HCT116 (cell line): ENCODE data around the gene DOC2A. TPM values are rescaled to one million over a fixed set of nuclear protein-coding genes. Genes with fewer than 3 reads are reported as not detected.

Experiments used
- ATAC-seq: fragments of 200-7000 bp; cut with Tn5 transposase; 2 replicates; pipeline ENCODE4 v1.9.1; 2020; ENCODE audit warnings: mild to moderate bottlenecking, moderate library complexity
- BruUV-seq: library from RNA; stranded (reverse); fragments of 400-500 nt; replicated peaks from 2 replicates; lab custom pipeline; 2021; lab: Mats Ljungman, UMichigan
- CTCF ChIA-PET: fragments of 300-600 bp; sonication (Branson Sonifier 250); formaldehyde crosslinking; loops from one replicate; lab custom pipeline; 2021; ENCODE audit warnings: antibody characterized with exemption; lab: Charles Lee
- POLR2A ChIA-PET: fragments of 300-600, 350-600 bp; sonication (Branson Sonifier 250); formaldehyde crosslinking; loops from one replicate; lab custom pipeline; 2021; ENCODE audit warnings: antibody characterized with exemption; lab: Charles Lee
- RAD21 ChIA-PET, 2 experiments: fragments of 300-600 bp; sonication (Branson Sonifier 250); formaldehyde crosslinking; loops; one replicate each; lab custom pipeline; 2023; ENCODE audit warnings: low total read pairs in 2 of 2; ENCODE audit not compliant: uncharacterized antibody in 2 of 2, unreplicated experiment in 2 of 2, low non-redundant PET in 1 of 2; lab: Charles Lee
- DNase-seq: peaks from one replicate; pipeline ENCODE4 v3.0.0-alpha.2; 2010; ENCODE audit warnings: low read depth, low spot score
- H2AFZ ChIP-seq: fragments of 200-600 bp; shearing (Covaris generic), sonication (generic); 2 replicates; pipeline ENCODE4 v1.6.1; 2017; ENCODE audit warnings: low read depth, mixed run types, mixed read lengths, antibody characterized with exemption, low read length; ENCODE audit not compliant: poor library complexity, severe bottlenecking
- H3K27ac ChIP-seq: 2 replicates; pipeline ENCODE4 v1.5.1; 2012; ENCODE audit warnings: low read depth, low read length
- H3K27me3 ChIP-seq: fragments of 200-600 bp; sonication (generic); 2 replicates; pipeline ENCODE4 v1.6.1; 2016; ENCODE audit warnings: mixed run types, low read length, mixed read lengths; ENCODE audit not compliant: insufficient read depth
- H3K36me3 ChIP-seq, 2 experiments: fragments of 200-500 bp in 1 of 2; fragments of 200-600 bp in 1 of 2; sonication (Bioruptor generic) in 1 of 2; sonication (generic) in 1 of 2; 2 replicates each; pipeline versions ENCODE4 v1.5.1 to v1.6.1; 2014 to 2016; ENCODE audit warnings: low read length in 2 of 2, inconsistent platforms in 1 of 2, mixed read lengths in 1 of 2, mixed run types in 1 of 2; ENCODE audit not compliant: insufficient read depth in 2 of 2, control insufficient read depth in 1 of 2
- H3K4me1 ChIP-seq, 2 experiments: fragments of 200-600 bp in 1 of 2; sonication (generic) in 1 of 2; 2 replicates each; pipeline versions ENCODE4 v1.5.1 to v1.6.1; 2012 to 2017; ENCODE audit warnings: low read length in 2 of 2, inconsistent platforms in 1 of 2, mild to moderate bottlenecking in 1 of 2, mixed read lengths in 1 of 2, mixed run types in 1 of 2, moderate library complexity in 1 of 2; ENCODE audit not compliant: insufficient read depth in 2 of 2, control insufficient read depth in 1 of 2
- H3K4me2 ChIP-seq: fragments of 200-600 bp; sonication (generic); 2 replicates; pipeline ENCODE4 v1.6.1; 2017; ENCODE audit warnings: mixed run types, low read length, mixed read lengths
- H3K4me3 ChIP-seq, 2 experiments: fragments of 200-600 bp in 1 of 2; sonication (generic) in 1 of 2; replicated peaks in 1 of 2; 2 replicates each; pipeline ENCODE4 v1.5.1; 2011 to 2016; ENCODE audit warnings: low read length in 2 of 2, control low read depth in 1 of 2, low read depth in 1 of 2, mild to moderate bottlenecking in 1 of 2, mixed read lengths in 1 of 2, mixed run types in 1 of 2
- H3K79me2 ChIP-seq: fragments of 200-600 bp; sonication (generic); 2 replicates; pipeline ENCODE4 v1.6.1; 2017; ENCODE audit warnings: mild to moderate bottlenecking, mixed run types, low read length, moderate library complexity, mixed read lengths; ENCODE audit not compliant: insufficient read depth
- H3K9ac ChIP-seq: fragments of 200-600 bp; sonication (generic); 2 replicates; pipeline ENCODE4 v1.6.1; 2016; ENCODE audit warnings: low read length, mixed read lengths
- H3K9me2 ChIP-seq: fragments of 200-600 bp; sonication (generic), shearing (Covaris generic); 2 replicates; pipeline ENCODE4 v1.6.1; 2017; ENCODE audit warnings: mixed run types, mild to moderate bottlenecking, moderate library complexity; ENCODE audit not compliant: insufficient read depth
- H3K9me3 ChIP-seq, 2 experiments: fragments of 200-500 bp in 1 of 2; fragments of 200-600 bp in 1 of 2; sonication (Bioruptor generic) in 1 of 2; sonication (generic) in 1 of 2; 2 replicates each; pipeline ENCODE4 v1.6.1; 2014 to 2017; ENCODE audit warnings: low read length in 2 of 2, mixed read lengths in 2 of 2, inconsistent platforms in 1 of 2, low read depth in 1 of 2, mild to moderate bottlenecking in 1 of 2, mixed run types in 1 of 2, moderate library complexity in 1 of 2; ENCODE audit not compliant: control insufficient read depth in 1 of 2, insufficient read depth in 1 of 2
- H4K20me1 ChIP-seq: fragments of 200-600 bp; sonication (generic), shearing (Covaris generic); 2 replicates; pipeline ENCODE4 v1.6.1; 2017; ENCODE audit warnings: mixed run types, mild to moderate bottlenecking, moderate library complexity; ENCODE audit not compliant: insufficient read depth
- CEBPB ChIP-seq: IDR thresholded peaks from 2 replicates; pipeline ENCODE4 v1.6.1; 2012; ENCODE audit warnings: low read depth
- ELF1 ChIP-seq: IDR thresholded peaks from 2 replicates; pipeline ENCODE4 v1.6.1; 2012; ENCODE audit warnings: low read depth, borderline replicate concordance
- EZH2 ChIP-seq: fragments of 200-600 bp; sonication (generic); IDR thresholded peaks from 2 replicates; pipeline ENCODE4 v1.6.1; 2017; ENCODE audit warnings: antibody characterized with exemption, mixed run types
- FOSL1 ChIP-seq: IDR thresholded peaks from 2 replicates; pipeline ENCODE4 v1.6.1; 2012; ENCODE audit warnings: low read depth
- JUND ChIP-seq: IDR thresholded peaks from 2 replicates; pipeline ENCODE4 v1.6.1; 2012
- MAX ChIP-seq: IDR thresholded peaks from 2 replicates; pipeline ENCODE4 v1.6.1; 2012
- POLR2A ChIP-seq: IDR thresholded peaks from 2 replicates; pipeline ENCODE4 v1.7.0; 2011; ENCODE audit warnings: borderline replicate concordance; ENCODE audit not compliant: insufficient read depth, insufficient read length; ENCODE audit errors: extremely low read depth
- POLR2AphosphoS5 ChIP-seq: IDR thresholded peaks from 2 replicates; pipeline ENCODE4 v1.6.1; 2011; ENCODE audit warnings: mild to moderate bottlenecking, low read depth, low read length, moderate library complexity
- RAD21 ChIP-seq: IDR thresholded peaks from 2 replicates; pipeline ENCODE4 v1.6.1; 2012; ENCODE audit warnings: low read depth, mild to moderate bottlenecking
- SIN3A ChIP-seq: IDR thresholded peaks from 2 replicates; pipeline ENCODE4 v1.6.1; 2012; ENCODE audit warnings: low read depth
- SP1 ChIP-seq: IDR thresholded peaks from 2 replicates; pipeline ENCODE4 v1.6.1; 2012; ENCODE audit warnings: low read depth
- SRF ChIP-seq: IDR thresholded peaks from 2 replicates; pipeline ENCODE4 v1.6.1; 2012; ENCODE audit warnings: low read depth
- TCF7L2 ChIP-seq: IDR thresholded peaks from 2 replicates; pipeline ENCODE4 v1.7.0; 2011; ENCODE audit warnings: borderline replicate concordance, inconsistent platforms; ENCODE audit not compliant: insufficient read depth, insufficient read length; ENCODE audit errors: extremely low read depth
- YY1 ChIP-seq: IDR thresholded peaks from 2 replicates; pipeline ENCODE4 v1.6.1; 2011; ENCODE audit warnings: low read length, low read depth, moderate library complexity, mild to moderate bottlenecking; ENCODE audit not compliant: insufficient replicate concordance; ENCODE audit errors: extremely low read depth
- ZNF274 ChIP-seq: fragments of 200-500 bp; sonication (Bioruptor generic); IDR thresholded peaks from 2 replicates; pipeline ENCODE4 v1.6.1; 2014; ENCODE audit warnings: mild to moderate bottlenecking, low read depth, low read length, inconsistent platforms
- intact Hi-C: fragments of 100-400 bp; cut with micrococcal nuclease; formaldehyde crosslinking; loops from 2 replicates; pipeline ENCODE4 v1.10.0; 2022
- total RNA-seq: library from RNA; stranded (reverse); gene quantifications from one replicate; pipeline ENCODE4 v1.2.1, GENCODE V29; 2021; ENCODE audit not compliant: unreplicated experiment
- TF ChIP-seq, protein P1 (sequence below): IDR thresholded peaks from 2 replicates; pipeline ENCODE4 v1.6.1; 2012; ENCODE audit warnings: low read depth

Gene DOC2A
- total RNA-seq, 1 experiment from 2014 or later = 17.3 TPM

DNA sequence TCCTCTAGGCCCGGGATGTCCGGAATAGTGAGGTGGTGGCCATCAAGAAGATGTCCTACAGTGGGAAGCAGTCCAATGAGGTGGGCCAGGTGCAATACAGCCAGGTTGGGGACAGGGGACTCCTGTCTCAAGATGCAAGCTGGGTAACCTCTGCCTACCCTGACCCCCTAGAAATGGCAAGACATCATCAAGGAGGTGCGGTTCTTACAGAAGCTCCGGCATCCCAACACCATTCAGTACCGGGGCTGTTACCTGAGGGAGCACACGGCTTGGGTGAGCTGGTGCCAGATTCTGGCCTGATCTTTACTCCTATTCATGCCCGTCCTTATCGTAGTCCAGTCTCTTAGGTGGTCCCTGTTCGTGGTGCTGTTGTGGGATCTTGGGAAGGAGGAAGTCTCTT is 32.7 kb downstream of the DOC2A start:
- no peaks in the 10 kb centered on the region for H3K27me3 ChIP-seq
- no peaks in the 10 kb centered on the region for H3K9me2 ChIP-seq
- no peak for ATAC-seq
- H2AFZ ChIP-seq = no peak overlapping the region
- BruUV-seq = no TSS peak
- RAD21 ChIA-PET = no interaction called here
- peaks cover 48 to 53% of the 10 kb centered on the region in 2 experiments for H3K36me3 ChIP-seq
- H3K79me2 ChIP-seq = peaks cover 67% of the 10 kb centered on the region
- H4K20me1 ChIP-seq = no peaks in the 10 kb centered on the region
- peaks cover 8 to 22% of the 10 kb centered on the region in 2 experiments for H3K4me1 ChIP-seq
- H3K9me3 ChIP-seq = no peaks in the 10 kb centered on the region
- POLR2A ChIA-PET = no interaction called here
- DNase-seq = no peak
- H3K4me2 ChIP-seq = no peak overlapping the region
- intact Hi-C loops = no loop called here
- no peak for TF ChIP-seq TCF7L2
- TF ChIP-seq RAD21 = no peak
- TF ChIP-seq, protein P1, sequence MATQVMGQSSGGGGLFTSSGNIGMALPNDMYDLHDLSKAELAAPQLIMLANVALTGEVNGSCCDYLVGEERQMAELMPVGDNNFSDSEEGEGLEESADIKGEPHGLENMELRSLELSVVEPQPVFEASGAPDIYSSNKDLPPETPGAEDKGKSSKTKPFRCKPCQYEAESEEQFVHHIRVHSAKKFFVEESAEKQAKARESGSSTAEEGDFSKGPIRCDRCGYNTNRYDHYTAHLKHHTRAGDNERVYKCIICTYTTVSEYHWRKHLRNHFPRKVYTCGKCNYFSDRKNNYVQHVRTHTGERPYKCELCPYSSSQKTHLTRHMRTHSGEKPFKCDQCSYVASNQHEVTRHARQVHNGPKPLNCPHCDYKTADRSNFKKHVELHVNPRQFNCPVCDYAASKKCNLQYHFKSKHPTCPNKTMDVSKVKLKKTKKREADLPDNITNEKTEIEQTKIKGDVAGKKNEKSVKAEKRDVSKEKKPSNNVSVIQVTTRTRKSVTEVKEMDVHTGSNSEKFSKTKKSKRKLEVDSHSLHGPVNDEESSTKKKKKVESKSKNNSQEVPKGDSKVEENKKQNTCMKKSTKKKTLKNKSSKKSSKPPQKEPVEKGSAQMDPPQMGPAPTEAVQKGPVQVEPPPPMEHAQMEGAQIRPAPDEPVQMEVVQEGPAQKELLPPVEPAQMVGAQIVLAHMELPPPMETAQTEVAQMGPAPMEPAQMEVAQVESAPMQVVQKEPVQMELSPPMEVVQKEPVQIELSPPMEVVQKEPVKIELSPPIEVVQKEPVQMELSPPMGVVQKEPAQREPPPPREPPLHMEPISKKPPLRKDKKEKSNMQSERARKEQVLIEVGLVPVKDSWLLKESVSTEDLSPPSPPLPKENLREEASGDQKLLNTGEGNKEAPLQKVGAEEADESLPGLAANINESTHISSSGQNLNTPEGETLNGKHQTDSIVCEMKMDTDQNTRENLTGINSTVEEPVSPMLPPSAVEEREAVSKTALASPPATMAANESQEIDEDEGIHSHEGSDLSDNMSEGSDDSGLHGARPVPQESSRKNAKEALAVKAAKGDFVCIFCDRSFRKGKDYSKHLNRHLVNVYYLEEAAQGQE = no peak
- TF ChIP-seq JUND = no peak
- TF ChIP-seq MAX = no peak
- no peak for TF ChIP-seq EZH2
- TF ChIP-seq SIN3A = no peak
- TF ChIP-seq SRF = no peak
- no peak for TF ChIP-seq POLR2AphosphoS5
- TF ChIP-seq YY1 = no peak
- no peak for TF ChIP-seq SP1
- TF ChIP-seq POLR2A = no peak
- no peak for TF ChIP-seq FOSL1
- no peak for TF ChIP-seq ZNF274
- TF ChIP-seq CEBPB = no peak
- no peak for TF ChIP-seq ELF1
- H3K9ac ChIP-seq = no peak overlapping the region
- CTCF ChIA-PET = no interaction called here
- no peak overlapping the region for H3K4me3 ChIP-seq
- H3K27ac ChIP-seq = no peak overlapping the region
